ENCODE measurements around the gene KDR.

DNA sequence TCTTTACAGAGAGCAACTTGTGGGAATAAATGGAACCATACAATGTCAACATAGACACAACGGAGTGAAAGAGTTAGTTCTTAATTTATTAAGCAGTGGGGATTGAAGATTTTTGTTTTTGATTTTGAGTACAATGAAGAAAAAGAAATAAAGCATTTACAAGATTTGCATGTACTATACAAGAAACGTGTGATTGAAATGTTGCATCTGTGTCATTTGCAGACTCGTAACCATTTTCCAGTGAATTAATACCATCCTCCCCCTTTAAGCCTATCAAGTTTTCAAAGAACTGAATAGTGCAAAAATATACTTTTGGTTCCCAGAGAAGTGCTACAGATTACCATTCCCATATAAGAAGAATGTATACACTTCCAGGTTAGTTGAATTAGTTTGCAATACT lies 8.6 kb upstream of the KDR start:
- TF ChIP-seq, protein P1, sequence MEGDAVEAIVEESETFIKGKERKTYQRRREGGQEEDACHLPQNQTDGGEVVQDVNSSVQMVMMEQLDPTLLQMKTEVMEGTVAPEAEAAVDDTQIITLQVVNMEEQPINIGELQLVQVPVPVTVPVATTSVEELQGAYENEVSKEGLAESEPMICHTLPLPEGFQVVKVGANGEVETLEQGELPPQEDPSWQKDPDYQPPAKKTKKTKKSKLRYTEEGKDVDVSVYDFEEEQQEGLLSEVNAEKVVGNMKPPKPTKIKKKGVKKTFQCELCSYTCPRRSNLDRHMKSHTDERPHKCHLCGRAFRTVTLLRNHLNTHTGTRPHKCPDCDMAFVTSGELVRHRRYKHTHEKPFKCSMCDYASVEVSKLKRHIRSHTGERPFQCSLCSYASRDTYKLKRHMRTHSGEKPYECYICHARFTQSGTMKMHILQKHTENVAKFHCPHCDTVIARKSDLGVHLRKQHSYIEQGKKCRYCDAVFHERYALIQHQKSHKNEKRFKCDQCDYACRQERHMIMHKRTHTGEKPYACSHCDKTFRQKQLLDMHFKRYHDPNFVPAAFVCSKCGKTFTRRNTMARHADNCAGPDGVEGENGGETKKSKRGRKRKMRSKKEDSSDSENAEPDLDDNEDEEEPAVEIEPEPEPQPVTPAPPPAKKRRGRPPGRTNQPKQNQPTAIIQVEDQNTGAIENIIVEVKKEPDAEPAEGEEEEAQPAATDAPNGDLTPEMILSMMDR (IDR thresholded peaks at IDR 0.05), result no peak
- TF ChIP-seq POLR2A (IDR thresholded peaks at IDR 0.05), result no peak
